DND-41 (cell line): ENCODE measurements around the gene MBTPS1.

Source experiments
- ATAC-seq: fragments of 200-7000 bp; cut with Tn5 transposase; 3 replicates; pipeline ENCODE4 v1.9.1; 2021; ENCODE audit warnings: low read depth; ENCODE audit not compliant: insufficient read depth
- DNase-seq: peaks from one replicate; pipeline ENCODE4 v3.0.0-alpha.2; 2020
- H2AFZ ChIP-seq: 2 replicates; pipeline ENCODE4 v1.6.0; 2012; ENCODE audit warnings: low read depth, low read length
- H3K27ac ChIP-seq: 2 replicates; pipeline ENCODE4 v1.5.1; 2012; ENCODE audit warnings: low read length, inconsistent platforms
- H3K27me3 ChIP-seq: fragments of 200-600 bp; sonication (generic); 2 replicates; pipeline ENCODE4 v1.6.0; 2012; ENCODE audit warnings: low read length, mild to moderate bottlenecking, inconsistent platforms; ENCODE audit not compliant: insufficient read depth, poor library complexity
- H3K36me3 ChIP-seq: 2 replicates; pipeline ENCODE4 v1.5.1; 2012; ENCODE audit warnings: low read length, inconsistent platforms; ENCODE audit not compliant: insufficient read depth
- H3K4me1 ChIP-seq: 2 replicates; pipeline ENCODE4 v1.5.1; 2012; ENCODE audit warnings: mild to moderate bottlenecking, low read length; ENCODE audit not compliant: insufficient read depth
- H3K4me2 ChIP-seq: 2 replicates; pipeline ENCODE4 v1.6.0; 2012; ENCODE audit warnings: mild to moderate bottlenecking, moderate library complexity, low read length, inconsistent platforms; ENCODE audit not compliant: insufficient read depth
- H3K4me3 ChIP-seq, 2 experiments: fragments of 200-600 bp in 1 of 2; shearing (Covaris generic) in 1 of 2; 2 replicates each; pipeline ENCODE4 v1.5.1; 2012 to 2016; ENCODE audit warnings: inconsistent platforms in 2 of 2, low read length in 2 of 2, mild to moderate bottlenecking in 2 of 2, low read depth in 1 of 2, moderate library complexity in 1 of 2
- H3K79me2 ChIP-seq: 2 replicates; pipeline ENCODE4 v1.6.0; 2012; ENCODE audit warnings: low read length, inconsistent platforms; ENCODE audit not compliant: insufficient read depth
- H3K9ac ChIP-seq: 2 replicates; pipeline ENCODE4 v1.6.0; 2012; ENCODE audit warnings: low read depth, mild to moderate bottlenecking, inconsistent platforms, low read length, moderate library complexity
- H3K9me3 ChIP-seq: 2 replicates; pipeline ENCODE4 v1.5.1; 2012; ENCODE audit warnings: low read length, moderate library complexity, mild to moderate bottlenecking, inconsistent platforms; ENCODE audit not compliant: insufficient read depth, severe bottlenecking
- H4K20me1 ChIP-seq: 2 replicates; pipeline ENCODE4 v1.6.0; 2012; ENCODE audit warnings: low read length; ENCODE audit not compliant: insufficient read depth
- EZH2 ChIP-seq: IDR thresholded peaks from 3 replicates; pipeline ENCODE4 v1.6.1; 2012; ENCODE audit warnings: borderline replicate concordance, low read depth, mild to moderate bottlenecking, moderate library complexity, low read length, inconsistent platforms; ENCODE audit not compliant: severe bottlenecking
- TF ChIP-seq, protein P1 (sequence below): IDR thresholded peaks from 2 replicates; pipeline ENCODE4 v1.5.1; 2012; ENCODE audit warnings: borderline replicate concordance, low read length, moderate library complexity, mild to moderate bottlenecking; ENCODE audit not compliant: poor library complexity, severe bottlenecking; ENCODE audit errors: extremely low read depth

The MBTPS1 gene

DNA sequence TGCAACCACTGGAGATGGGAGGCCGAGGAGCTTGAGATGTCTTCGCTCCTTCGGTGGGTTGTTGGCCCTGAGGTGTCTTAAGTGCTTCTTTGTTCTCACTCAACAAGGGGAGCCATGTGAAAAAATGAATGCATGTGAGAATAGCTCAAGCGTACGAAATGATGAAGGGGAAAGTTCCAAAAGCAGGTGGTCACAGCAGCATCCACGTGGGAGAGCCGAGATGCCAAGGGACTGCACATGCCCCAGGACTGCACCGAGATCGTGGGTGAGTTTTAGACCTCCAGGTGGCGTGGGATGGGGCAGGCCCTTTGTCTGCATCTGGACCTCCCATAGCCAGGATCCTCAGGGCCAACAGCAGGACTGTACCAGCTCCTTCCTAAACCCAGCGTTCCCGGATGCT lies 82.2 kb downstream of the MBTPS1 start:
- H4K20me1 ChIP-seq = peaks cover 7% of the 10 kb centered on the region
- H3K9me3 ChIP-seq = no peaks in the 10 kb centered on the region
- H3K36me3 ChIP-seq = no peaks in the 10 kb centered on the region
- H3K27me3 ChIP-seq = peaks cover 5% of the 10 kb centered on the region
- H3K79me2 ChIP-seq = no peaks in the 10 kb centered on the region
- no peak for DNase-seq
- TF ChIP-seq EZH2 = no peak
- TF ChIP-seq, protein P1, sequence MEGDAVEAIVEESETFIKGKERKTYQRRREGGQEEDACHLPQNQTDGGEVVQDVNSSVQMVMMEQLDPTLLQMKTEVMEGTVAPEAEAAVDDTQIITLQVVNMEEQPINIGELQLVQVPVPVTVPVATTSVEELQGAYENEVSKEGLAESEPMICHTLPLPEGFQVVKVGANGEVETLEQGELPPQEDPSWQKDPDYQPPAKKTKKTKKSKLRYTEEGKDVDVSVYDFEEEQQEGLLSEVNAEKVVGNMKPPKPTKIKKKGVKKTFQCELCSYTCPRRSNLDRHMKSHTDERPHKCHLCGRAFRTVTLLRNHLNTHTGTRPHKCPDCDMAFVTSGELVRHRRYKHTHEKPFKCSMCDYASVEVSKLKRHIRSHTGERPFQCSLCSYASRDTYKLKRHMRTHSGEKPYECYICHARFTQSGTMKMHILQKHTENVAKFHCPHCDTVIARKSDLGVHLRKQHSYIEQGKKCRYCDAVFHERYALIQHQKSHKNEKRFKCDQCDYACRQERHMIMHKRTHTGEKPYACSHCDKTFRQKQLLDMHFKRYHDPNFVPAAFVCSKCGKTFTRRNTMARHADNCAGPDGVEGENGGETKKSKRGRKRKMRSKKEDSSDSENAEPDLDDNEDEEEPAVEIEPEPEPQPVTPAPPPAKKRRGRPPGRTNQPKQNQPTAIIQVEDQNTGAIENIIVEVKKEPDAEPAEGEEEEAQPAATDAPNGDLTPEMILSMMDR = no peak
- H3K4me2 ChIP-seq = no peak overlapping the region
- no peaks in the 10 kb centered on the region for H3K4me1 ChIP-seq
- H3K9ac ChIP-seq = no peak overlapping the region
- no peak overlapping the region for H3K27ac ChIP-seq
- H2AFZ ChIP-seq = no peak overlapping the region
- no peak for ATAC-seq
- no peak overlapping the region for H3K4me3 ChIP-seq

DNA sequence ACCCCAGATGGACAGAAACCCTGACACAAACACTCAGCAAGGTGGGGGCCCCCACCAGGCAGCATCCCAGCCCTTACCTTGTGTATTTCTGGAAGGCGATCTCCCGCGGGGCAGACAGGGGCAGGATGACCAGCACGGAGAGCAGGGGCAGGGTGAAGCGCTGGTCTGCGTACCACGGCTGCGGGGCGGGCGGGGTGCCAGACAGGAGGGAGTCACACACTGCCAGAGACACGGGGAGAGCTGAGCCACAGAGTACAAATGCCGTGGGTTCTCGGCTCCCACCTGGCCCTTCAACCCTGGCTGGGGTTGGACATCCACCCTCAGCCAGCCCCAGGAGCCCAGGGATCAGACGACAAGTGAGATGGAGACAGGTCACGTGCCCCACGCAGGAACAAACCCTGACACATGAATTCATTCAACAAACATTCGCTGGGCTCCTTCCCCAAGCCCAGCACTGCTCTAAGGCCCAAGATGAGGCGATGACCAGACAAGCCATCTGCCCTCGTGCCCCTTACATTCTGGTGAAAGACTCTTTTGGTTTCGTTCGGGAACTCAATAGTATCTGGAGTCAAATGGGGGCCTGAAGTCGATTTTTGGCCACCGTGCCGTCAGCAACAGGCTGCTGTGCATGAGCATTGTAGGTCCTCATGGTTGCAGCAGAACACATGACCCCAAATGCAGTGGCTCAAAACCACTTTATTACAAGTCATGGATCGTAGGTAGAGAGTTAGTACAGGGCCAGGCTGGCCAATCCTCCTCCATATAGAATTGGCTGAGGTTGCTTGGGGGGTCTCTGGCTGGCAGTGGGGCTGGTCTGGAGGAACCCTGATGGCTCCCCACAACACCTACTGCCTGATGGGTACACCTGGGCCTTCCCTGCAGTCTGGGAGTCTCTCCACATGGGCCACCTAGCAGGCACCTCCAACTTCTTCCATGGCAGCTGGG lies 83.2 kb downstream of the MBTPS1 start:
- no peaks in the 10 kb centered on the region for H3K36me3 ChIP-seq

DNA sequence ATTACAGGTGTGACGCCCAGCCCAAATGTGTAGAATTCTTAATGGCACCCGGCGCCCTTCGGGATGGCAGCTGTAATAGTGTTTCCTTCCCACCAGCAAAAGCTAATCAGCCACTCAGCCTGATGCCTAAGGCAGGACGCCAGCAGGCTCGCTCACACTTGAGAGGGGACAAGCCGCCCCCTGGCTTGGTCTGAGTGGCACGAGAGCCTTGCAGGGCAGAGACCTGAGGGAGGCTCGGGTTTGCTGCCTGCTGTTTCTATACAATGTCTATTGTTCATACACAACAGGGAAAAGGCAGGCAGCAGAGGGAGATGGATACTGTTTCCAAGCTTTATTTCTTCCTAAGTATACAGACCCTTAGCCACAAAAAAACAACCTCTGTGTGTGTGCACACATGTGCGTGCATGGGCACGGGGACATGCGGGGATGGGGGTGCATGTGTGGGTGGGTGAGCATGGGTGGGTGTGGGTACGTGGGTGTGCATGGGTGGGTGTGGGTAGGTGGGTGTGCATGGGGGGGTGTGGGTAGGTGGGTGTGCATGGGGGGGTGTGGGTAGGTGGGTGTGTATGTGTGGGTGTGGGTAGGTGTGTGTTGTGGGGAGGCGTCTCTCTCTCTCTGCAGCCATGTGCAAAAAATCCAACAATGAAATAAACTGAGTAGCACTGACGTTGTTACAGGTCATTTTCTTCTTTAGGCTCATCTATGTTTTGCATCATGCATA lies 84.1 kb downstream of the MBTPS1 start:
- Histone ChIP-seq H2AFZ (no peak overlapping the region), H3K27me3 (peaks cover 10% of the 10 kb centered on the region), H3K4me3 (no peak overlapping the region), H3K4me2 (no peak overlapping the region), H3K9ac (no peak overlapping the region), H3K9me3 (no peaks in the 10 kb centered on the region), H3K4me1 (no peaks in the 10 kb centered on the region), H3K79me2 (no peaks in the 10 kb centered on the region), H4K20me1 (peaks cover 8% of the 10 kb centered on the region), H3K27ac (no peak overlapping the region), H3K36me3 (no peaks in the 10 kb centered on the region)
- TF ChIP-seq, protein P1 = no peak
- no peak for TF ChIP-seq EZH2
- DNase-seq = no peak
- ATAC-seq = no peak

More for the DNA sequence above, 83.2 kb downstream of the MBTPS1 start:
- H2AFZ ChIP-seq = no peak overlapping the region
- H3K27ac ChIP-seq = no peak overlapping the region
- no peaks in the 10 kb centered on the region for H3K79me2 ChIP-seq
- no peak for DNase-seq
- no peak overlapping the region for H3K4me3 ChIP-seq
- H3K9me3 ChIP-seq = no peaks in the 10 kb centered on the region
- no peak for ATAC-seq
- no peak overlapping the region for H3K9ac ChIP-seq
- H3K4me2 ChIP-seq = no peak overlapping the region
- TF ChIP-seq, protein P1 = no peak
- no peak for TF ChIP-seq EZH2
- peaks cover 10% of the 10 kb centered on the region for H3K27me3 ChIP-seq
- H4K20me1 ChIP-seq = peaks cover 7% of the 10 kb centered on the region
- no peaks in the 10 kb centered on the region for H3K4me1 ChIP-seq
